ENCODE results near the gene SLC34A3.
"Not testable (repeated sequence)": the region's sequence is repeated elsewhere in the genome, so short reads cannot be mapped to it uniquely, and the experiment has no call there.

The SLC34A3 gene

DNA sequence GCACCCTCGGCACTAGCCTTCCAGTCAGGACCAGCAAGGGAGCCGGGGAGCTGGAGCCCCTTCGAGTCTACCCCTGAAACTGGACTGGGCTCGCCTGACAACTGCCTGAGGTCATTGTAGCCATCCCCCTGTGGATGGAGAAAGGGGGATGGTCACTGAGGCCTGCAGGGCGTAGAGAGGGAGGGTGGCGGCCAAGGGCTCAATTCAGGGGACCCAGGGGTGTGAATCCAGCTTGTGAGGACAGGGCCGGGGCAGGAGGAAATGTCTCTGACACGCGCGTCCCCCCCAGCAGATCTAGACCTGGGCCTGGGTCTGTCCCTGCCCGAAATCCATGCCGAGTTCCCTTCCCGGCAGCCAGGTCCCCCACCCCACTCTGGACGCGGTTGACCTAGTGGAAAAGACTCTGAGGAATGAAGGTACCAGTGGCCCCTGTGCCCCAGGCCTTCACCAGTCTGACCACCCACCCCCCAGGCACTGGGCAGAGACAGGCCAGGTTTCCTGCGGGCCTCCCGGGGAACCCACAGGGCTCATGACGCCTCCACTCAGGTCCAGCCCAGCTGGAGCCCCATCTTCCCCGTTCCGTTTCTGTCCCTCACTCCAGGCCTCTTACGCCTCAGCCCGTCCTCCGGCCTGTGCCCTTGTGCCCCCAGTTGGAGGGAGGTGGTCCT is 805 bp downstream of the SLC34A3 start:
- DNase-seq: no peak

DNA sequence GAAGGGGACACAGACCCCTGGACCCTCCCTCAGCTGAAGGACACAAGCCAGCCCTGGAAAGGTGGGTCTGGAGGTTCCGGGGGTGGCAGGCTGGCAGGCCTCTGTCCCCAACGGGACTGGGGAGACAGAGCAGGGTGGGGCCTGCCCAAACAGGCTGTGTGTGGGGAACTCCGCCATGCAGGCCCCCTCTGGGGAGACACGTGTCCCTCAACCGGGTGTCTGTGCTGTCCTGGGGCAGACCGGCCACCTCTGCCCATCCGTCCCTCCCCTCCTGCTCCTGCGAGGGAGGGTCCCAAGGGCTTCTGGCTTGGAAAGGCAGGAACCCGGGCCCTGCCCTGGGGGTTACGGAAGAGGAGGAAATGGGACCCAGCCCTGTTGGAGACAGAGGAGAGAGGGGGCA is 1.4 kb downstream of the SLC34A3 start:
- DNase-seq: no peak

DNA sequence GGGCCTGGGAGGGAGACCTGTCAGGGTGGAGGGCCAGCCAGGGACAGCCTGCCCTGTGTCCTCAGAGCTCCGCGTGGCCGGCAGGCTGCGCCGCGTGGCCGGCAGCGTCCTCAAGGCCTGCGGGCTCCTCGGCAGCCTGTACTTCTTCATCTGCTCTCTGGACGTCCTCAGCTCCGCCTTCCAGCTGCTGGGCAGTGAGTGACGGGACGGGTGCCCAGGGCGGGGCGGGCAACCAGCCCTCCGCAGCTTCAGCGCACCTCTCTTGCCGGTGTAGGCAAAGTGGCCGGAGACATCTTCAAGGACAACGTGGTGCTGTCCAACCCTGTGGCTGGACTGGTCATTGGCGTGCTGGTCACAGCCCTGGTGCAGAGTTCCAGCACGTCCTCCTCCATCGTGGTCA is 1.8 kb downstream of the SLC34A3 start:
- no peak for DNase-seq

DNA sequence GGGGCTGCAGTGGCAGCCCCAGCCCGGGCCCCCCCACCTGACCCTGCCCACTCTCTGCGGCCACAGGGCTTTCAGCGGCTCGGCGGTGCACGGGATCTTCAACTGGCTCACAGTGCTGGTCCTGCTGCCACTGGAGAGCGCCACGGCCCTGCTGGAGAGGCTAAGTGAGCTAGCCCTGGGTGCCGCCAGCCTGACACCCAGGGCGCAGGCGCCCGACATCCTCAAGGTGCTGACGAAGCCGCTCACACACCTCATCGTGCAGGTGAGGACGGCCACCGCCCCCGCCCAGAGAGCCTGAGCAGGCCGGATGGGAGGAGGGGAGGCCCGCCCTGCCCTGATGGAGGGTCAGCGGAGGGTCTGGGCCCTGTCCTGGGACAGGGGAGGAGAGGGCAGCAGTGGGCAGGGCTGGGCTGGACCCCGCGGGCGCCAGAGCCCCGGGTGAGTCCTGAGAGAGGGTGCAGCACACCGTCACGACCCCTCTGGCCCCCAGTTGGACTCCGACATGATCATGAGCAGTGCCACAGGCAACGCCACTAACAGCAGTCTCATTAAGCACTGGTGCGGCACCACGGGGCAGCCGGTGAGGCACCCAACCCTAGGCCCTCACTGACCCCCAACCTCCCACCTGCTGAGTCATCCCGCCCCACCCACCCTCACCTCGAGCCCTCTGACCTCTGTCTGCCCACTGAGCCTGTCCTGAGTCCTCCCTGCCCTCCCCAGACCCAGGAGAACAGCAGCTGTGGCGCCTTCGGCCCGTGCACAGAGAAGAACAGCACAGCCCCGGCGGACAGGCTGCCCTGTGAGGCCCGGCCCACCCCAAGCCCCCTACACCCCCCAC is 2.7 kb downstream of the SLC34A3 start:
- no peak for DNase-seq

DNA sequence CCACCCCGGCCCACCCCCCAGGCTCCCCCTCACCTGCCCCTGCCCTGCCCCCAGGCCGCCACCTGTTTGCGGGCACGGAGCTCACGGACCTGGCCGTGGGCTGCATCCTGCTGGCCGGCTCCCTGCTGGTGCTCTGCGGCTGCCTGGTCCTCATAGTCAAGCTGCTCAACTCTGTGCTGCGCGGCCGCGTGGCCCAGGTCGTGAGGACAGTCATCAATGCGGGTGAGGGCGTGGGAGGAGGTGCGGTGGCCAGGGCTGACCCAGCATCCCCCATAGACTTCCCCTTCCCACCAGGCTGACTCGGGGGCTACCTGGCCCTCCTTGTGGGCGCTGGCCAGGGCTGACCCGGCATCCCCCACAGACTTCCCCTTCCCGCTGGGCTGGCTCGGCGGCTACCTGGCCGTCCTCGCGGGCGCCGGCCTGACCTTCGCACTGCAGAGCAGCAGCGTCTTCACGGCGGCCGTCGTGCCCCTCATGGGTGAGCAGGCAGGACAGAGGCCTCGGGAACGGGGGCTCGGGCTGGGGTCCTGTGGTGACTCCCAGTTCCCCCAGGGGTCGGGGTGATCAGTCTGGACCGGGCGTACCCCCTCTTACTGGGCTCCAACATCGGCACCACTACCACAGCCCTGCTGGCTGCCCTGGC is 3.5 kb downstream of the SLC34A3 start:
- no peak for DNase-seq

DNA sequence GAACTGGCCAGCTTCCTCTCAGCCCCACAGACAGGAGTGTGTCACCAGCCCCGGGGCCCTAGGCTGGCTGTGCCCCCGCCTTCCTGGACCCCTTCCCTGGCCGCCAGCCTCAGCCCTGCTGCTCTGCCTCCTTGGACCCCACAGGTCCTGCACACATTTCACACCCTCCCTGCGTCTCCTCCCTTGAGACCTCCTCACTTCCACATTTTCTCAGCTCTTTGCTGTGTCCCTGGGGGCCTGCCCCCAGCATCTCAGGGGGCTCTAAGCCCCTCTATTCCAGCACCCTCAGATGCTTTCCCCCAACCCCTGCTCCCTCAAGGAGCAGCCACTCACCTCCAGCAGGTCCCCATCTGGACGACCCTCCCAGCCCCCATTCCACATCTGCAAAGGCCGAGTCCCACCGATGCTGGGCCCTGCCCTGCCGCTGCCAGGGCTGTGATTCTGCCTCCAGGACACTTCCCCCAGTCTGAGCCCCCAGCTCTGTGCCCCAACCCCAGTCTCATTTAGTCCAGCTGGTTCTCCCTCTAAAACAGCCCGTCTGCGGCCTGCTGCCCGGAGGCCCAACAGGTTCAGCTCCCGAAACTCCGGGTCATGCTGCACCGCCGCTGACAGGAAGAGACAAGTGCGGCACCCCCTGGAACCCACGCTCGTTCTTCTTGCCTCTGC is 4.2 kb downstream of the SLC34A3 start:
- DNase-seq: no peak

DNA sequence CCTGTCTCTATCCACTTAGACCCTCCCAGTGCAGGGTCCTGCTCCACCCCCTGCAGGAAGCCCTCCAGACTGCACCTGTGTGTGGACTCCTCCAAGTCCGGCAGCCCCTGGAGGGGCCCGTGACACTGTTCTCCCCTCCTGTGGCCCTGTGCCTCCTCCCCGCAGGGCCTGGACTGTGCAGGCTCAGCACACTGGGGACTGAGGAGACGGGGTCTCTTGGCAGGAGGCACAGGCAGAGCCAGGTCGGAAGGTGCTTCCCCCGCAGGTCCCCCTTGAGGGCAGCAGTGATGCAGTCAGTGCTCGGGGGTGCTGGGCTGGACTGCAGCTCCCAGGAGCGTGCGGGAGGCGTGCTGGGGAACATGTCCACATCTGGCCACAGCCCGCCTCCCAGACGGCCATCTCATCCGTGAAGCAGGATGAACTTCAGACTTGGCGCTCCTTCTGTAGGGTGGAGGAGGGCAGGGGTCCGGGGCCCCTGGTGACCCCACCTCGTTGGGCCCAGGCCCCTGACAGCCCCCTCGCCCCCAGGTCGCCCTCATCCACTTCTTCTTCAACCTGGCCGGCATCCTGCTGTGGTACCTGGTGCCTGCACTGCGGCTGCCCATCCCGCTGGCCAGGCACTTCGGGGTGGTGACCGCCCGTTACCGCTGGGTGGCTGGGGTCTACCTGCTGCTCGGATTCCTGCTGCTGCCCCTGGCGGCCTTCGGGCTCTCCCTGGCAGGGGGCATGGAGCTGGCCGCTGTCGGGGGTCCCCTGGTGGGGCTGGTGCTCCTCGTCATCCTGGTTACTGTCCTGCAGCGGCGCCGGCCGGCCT is 4.9 kb downstream of the SLC34A3 start:
- no peak for DNase-seq

DNA sequence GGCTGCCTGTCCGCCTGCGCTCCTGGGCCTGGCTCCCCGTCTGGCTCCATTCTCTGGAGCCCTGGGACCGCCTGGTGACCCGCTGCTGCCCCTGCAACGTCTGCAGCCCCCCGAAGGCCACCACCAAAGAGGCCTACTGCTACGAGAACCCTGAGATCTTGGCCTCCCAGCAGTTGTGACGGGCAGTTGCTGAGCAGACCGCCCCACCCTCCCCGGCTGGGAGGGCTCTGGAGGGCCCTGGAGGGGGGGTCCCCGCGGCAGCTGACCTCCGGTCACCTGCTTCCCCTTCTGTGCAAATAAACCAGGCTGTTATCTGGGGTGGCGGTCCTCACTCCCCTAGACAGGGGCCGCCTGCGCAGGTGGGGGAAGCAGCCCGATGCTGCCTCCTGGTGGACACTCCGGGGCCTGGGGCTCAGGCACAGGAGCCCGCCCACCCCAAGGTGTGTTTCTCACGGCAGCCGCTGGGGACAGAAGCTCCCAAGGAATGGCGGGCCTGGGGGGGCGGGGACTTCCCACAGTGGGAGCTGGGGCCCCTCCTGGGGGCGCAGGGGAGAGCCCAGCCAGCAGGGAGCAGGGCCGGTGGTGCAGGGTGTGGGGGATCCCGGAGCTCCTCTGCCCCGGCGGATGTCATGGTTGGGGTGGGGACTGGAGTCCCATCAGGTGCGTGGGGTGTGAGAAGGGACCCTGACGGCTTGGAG is 5.7 kb downstream of the SLC34A3 start:
- DNase-seq: peak; percentile 17

DNA sequence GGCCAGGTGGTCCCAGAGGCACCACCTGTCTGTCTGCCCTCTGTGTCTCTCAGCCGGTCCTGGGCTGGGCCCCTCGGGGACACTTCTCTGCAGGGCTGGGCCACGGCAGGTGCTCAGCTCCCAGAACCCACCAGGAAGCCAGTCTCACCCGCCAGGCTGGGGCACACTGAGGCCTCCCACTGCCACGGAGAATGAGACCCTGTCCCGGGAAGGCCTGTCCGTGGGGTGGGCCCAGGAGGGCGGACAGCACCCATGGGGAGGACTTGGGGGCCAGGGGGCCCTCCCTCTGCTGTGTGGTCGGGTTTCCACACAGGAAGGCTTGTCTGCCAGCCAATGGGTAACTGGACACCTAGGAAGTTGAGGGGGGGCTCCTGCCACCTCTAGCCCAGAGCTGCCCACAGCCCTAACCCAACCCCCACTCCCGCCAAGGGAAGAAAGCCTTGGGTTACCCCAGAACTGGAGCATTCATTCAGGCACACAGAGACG is 6.3 kb downstream of the SLC34A3 start:
- no peak for DNase-seq

DNA sequence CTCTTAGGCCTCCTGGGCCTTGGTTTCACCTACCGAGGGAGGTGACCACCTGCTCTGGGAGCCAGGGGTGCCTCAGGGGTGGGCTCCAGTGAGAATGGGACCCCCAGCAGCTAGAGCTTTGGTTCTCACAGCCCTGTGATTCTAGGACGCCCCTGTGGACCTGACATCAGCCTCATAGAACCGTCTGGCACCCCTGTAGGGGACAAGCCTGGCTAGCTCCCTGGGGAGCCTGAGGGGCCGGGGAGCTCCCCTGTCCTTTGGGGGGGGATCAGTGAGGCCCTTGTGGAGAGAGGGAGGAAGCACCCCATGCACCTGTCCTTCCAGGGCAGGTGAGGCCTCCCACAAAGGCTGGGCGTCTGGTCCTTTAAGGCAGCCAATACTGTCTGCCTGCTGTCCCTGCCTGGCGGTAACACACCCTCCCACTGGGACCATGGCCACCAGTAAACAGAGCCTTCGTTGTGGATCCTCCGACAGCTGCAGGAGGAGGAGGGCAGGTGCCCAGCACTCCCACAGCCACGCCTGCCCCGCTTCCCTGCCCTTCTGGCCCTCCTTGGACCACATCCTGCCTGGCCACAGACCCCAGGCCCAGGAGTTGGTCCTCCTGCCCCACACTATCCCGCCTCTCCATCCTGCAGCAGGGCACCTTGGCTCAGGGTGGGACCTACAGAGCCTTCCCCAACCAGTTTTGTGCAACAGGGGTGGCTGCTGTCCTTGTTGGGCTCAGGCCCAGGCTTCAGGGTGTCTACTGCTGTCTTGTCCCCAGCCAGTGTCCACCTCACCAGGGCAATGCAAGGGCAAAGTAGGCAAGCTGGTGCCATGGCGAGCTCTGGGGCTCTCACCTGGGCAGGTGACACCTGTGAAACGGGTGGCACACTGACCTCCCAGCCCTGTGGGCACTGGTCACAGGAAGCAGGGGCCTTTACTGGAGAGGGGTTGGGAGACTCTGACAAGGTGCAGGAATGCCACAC is 7.3 kb downstream of the SLC34A3 start:
- DNase-seq: no peak

DNA sequence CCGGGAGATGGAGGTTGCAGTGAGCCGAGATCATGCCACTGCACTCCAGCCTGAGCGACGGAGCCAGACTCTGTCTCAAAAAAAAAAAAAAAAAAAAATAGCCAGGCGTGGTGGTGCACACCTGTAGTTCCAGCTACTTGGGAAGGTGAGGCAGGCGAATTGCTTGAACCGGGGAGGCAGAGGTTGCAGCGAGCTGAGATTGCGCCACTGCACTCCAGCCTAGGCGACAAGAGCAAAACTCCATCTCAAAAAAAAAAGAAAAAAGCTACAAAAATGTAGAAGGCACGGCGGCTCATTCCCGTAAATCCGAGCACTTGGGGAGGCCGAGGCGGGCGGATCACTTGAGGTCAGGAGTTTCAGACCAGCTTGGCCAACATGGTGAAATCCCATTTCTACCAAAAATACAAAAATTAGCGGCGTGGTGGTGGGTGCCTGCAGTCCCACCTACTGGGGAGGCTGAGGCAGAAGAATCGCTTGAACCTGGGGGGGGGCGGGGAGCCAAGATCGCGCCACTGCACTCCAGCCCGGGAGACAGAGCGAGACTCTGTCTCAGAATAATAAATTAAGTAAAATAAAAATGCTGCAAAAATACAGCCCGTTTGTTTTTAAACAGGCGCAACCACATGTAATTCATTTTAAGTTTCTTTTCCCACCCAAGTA is 9.0 kb downstream of the SLC34A3 start:
- DNase-seq: not testable (repeated sequence)

DNA sequence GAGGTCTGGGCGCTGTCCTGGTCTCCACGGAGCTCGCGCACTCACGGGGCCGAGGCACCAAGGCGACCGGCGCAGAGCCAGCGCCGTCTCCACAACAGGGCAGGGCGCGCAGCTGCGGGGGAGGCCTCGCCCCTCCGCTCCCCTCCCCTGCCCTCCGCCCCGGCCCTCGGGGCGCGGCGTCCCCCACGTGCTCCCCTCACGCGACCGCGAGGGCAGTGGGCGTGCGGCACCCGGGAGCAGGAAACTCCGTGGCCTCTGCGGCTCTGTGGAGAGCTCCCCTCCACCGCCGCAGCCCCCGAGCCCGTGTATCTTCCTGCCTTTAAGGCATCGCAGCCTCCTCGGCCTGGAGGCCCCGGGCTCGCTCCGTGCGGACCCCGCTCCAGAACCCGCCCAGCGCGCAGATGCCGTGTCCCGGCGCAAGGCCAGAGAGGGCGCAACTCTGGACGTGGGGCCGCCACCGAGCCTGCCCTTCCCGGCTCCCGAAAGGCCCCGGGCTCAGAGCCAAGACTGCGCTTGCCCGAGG is 9.7 kb downstream of the SLC34A3 start:
- peak; percentile 20 for DNase-seq

DNA sequence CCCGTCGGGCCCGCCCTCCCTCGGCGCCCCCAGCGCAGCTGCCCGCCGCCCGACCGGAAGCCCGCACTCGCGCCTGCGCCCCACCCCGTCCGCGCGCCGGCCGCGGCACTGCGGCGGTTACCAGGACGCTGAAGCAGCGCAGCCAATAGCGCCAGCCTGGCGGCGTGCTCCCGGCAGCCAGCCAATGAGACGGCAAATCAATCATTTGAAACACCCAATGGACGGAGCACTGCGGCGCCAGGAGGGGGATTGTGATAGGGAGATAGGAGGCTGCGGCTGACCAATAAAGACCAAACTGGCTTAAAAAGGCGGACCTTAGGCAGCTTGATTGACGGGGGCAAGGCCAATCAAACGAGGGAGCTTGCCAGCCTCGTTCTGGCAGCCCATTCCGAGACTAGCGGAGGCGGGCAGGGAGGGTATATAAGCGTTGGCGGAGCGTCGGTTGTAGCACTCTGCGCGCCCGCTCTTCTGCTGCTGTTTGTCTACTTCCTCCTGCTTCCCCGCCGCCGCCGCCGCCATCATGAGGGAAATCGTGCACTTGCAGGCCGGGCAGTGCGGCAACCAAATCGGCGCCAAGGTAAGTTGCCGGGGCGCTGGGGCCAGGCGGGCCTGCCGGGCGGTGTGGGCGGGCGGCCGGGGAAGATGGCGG is 10.3 kb downstream of the SLC34A3 start, which contains the start of gene TUBB4B:
TUBB4B (plus strand) TSS at position 447 of the 649 bp plus-strand sequence; CDS start at position 521, 74 bp downstream.
- DNase-seq: peak; percentile 98

DNA sequence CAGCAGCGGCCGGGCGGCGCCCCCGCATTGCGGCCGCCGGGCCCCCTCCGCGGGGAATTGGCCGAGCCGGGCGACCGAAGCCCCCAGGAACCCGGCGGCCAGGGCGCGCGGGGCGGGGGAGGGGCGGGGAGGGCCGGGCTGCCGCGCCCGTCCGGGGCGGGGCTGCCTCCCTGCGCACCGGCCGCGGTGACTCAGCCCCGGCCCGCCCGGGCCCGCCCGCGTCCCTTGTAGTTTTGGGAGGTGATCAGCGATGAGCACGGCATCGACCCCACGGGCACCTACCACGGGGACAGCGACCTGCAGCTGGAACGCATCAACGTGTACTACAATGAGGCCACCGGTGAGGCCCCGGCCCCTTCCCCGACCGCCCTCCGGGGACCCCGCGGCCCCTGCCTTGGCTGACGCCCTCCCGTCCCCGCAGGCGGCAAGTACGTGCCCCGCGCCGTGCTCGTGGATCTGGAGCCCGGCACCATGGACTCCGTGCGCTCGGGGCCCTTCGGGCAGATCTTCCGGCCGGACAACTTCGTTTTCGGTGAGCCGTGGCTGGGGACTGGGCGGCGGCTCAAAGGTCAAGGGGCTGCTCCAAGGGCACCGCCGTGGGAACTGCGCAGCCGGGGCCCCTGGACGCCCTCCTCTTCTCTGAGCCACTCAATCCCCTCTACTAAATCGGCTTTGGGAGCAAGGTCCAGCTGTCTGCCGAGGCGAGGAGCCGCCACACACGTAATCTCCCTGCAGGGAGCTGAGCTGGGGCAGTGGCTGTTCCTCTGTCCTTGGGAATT is 11.0 kb downstream of the SLC34A3 start:
- DNase-seq: no peak

DNA sequence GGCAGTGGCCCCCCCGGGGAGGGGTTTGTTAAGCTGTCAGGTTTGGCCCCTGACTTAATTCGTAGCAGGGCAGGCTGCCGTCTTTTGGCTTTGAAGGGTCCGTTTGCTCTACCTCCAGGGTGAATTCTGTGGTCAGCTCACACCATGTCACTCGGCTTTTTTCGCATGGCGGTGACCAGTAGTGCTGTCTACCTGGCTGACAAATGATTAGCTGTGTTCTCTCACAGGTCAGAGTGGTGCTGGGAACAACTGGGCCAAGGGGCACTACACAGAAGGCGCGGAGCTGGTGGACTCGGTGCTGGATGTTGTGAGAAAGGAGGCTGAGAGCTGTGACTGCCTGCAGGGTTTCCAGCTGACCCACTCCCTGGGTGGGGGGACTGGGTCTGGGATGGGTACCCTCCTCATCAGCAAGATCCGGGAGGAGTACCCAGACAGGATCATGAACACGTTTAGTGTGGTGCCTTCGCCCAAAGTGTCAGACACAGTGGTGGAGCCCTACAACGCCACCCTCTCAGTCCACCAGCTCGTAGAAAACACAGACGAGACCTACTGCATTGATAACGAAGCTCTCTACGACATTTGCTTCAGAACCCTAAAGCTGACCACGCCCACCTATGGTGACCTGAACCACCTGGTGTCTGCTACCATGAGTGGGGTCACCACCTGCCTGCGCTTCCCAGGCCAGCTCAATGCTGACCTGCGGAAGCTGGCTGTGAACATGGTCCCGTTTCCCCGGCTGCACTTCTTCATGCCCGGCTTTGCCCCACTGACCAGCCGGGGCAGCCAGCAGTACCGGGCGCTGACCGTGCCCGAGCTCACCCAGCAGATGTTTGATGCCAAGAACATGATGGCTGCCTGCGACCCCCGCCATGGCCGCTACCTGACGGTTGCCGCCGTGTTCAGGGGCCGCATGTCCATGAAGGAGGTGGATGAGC is 11.8 kb downstream of the SLC34A3 start:
- no peak for DNase-seq

DNA sequence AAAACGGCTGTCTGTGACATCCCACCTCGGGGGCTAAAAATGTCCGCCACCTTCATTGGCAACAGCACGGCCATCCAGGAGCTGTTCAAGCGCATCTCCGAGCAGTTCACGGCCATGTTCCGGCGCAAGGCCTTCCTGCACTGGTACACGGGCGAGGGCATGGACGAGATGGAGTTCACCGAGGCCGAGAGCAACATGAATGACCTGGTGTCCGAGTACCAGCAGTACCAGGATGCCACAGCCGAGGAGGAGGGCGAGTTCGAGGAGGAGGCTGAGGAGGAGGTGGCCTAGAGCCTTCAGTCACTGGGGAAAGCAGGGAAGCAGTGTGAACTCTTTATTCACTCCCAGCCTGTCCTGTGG is 12.5 kb downstream of the SLC34A3 start:
- DNase-seq: not testable (repeated sequence)
